ENCODE results near the gene MAP3K1.

GRCh38 chr5:56816546-56817081 lies 1.3 kb downstream of the MAP3K1 start:
- TF ChIP-seq CTCF (IDR thresholded peaks at IDR 0.05; ENCODE audit: insufficient read depth, low read depth, low read length) (no peak), EZH2 (IDR thresholded peaks at IDR 0.05; ENCODE audit: insufficient read depth, low read length) (no peak)

All from astrocyte (in vitro differentiated cells and primary cell).